NT2/D1 (cell line): ENCODE measurements around the gene CAPZB.

Experiments
- DNase-seq: peaks from one replicate; pipeline ENCODE4 v3.0.0-alpha.2; 2011; ENCODE audit warnings: low read depth, low spot score
- H3K27me3 ChIP-seq: 2 replicates; pipeline ENCODE4 v1.6.0; 2011; ENCODE audit warnings: mild to moderate bottlenecking; ENCODE audit not compliant: insufficient read length, insufficient read depth
- H3K36me3 ChIP-seq: 2 replicates; pipeline ENCODE4 v1.6.1; 2011; ENCODE audit warnings: mild to moderate bottlenecking, low read length, mixed read lengths; ENCODE audit not compliant: insufficient read depth, insufficient read length
- H3K4me1 ChIP-seq: 2 replicates; pipeline ENCODE4 v1.5.1; 2011; ENCODE audit not compliant: insufficient read depth, insufficient read length
- H3K4me3 ChIP-seq: 2 replicates; pipeline ENCODE4 v1.5.1; 2011; ENCODE audit warnings: low read depth; ENCODE audit not compliant: insufficient read length
- H3K9ac ChIP-seq: 2 replicates; pipeline ENCODE4 v1.6.0; 2011; ENCODE audit warnings: low read depth; ENCODE audit not compliant: insufficient read length
- H3K9me3 ChIP-seq: 2 replicates; pipeline ENCODE4 v1.5.1; 2011; ENCODE audit warnings: mild to moderate bottlenecking, low read length; ENCODE audit not compliant: insufficient read depth
- SUZ12 ChIP-seq: IDR thresholded peaks from 2 replicates; pipeline ENCODE4 v1.6.1; 2011; ENCODE audit not compliant: insufficient read length, insufficient read depth; ENCODE audit errors: extremely low read depth
- YY1 ChIP-seq: IDR thresholded peaks from 2 replicates; pipeline ENCODE4 v1.6.1; 2011; ENCODE audit not compliant: insufficient read length, insufficient read depth
- ZNF274 ChIP-seq: IDR thresholded peaks from 2 replicates; pipeline ENCODE4 v1.6.1; 2011; ENCODE audit warnings: mild to moderate bottlenecking, low read depth, low read length

The CAPZB gene

DNA sequence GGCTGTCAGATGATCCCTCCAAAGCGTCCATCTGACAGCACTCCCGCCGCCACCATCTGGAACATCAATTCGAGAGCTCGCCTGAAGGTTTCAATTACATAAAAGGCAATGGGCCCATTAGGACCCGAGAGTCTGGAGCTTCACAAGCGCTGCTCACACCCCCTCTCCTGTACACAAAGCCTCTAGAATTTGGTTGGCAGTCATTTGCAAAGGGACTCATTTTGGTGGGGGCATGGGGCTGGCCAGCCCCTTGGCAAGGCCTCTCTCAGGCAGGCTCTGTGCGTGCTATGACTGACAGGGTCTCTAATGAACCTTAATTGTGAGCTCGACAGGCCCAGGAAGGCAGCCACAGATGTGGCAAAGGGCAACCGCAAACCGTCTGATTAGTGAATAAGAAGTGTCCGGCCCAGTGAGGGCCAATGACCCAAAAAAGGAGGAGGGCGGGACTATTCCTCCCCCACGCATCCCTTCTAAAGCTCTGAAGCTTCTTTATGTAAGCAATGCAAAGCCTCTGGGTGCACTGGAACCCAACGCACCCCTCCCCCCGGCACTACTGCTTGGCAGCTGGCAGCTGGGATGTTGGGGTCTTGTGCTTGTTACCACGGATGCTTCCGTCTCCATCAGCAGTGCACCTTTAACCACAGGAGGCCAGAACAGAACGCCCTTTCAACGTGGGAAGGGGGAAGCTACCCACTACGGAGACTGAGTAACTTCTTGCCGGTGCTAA, 79.4 kb downstream of the CAPZB start:
- Histone ChIP-seq H3K27me3 (no peaks in the 10 kb centered on the region), H3K4me3 (no peak overlapping the region), H3K9ac (no peak overlapping the region), H3K4me1 (peaks cover 12% of the 10 kb centered on the region), H3K9me3 (no peaks in the 10 kb centered on the region), H3K36me3 (peaks cover 52% of the 10 kb centered on the region)
- no peak for DNase-seq
- TF ChIP-seq SUZ12 (no peak), ZNF274 (no peak), YY1 (no peak)

DNA sequence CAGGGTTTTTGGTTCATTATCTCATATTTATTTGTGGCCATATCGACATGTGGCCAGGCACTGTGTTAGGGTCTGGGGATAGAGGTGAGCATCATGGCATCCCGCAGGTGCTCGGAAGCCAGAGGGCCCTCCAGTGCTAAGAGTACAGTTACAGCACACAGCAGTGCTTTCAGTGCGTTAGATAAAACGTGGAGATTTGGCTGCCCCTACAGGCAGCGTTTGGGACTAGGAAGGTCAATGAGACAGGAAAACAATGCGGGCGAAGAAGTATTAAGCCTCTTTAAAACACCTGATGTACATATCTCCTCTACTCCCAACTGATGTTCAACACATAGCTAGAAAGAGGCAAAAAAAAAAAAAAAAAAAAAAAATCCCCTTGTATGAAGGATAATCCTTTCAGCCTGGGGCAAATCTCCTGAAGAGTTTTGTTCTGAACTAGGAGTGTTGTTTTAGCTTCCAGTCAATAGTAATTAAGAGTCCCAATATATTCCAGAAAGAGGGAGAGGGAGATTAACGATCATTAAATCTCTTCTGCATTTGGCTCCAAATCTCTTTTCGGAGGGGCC, 80.1 kb downstream of the CAPZB start:
- TF ChIP-seq YY1 (no peak), ZNF274 (no peak), SUZ12 (no peak)
- H3K4me1 ChIP-seq, result peaks cover 14% of the 10 kb centered on the region
- no peak for DNase-seq

DNA sequence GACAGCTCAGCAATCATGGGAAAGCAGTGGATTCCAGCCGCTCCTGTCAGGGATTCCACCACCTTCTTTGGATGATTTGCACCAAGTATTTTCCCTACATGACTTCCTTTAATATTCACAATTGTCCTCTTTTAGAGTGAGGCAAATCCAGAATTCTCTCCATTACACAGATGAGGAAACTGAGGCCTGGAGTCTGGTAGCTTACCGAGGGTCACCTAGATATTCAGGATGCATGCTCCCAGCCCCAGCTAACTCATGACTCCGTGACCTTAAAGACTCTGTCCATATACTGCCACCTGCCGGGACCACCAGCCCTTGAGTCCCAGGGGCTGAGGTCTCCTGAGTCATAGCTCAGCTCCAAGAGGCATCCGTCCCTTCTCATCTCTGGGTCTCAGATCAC, 80.6 kb downstream of the CAPZB start:
- no peak for TF ChIP-seq YY1
- no peak for TF ChIP-seq SUZ12
- no peak for TF ChIP-seq ZNF274
- Histone ChIP-seq H3K36me3 (peaks cover 50% of the 10 kb centered on the region), H3K27me3 (no peaks in the 10 kb centered on the region), H3K4me1 (peaks cover 14% of the 10 kb centered on the region), H3K9me3 (no peaks in the 10 kb centered on the region), H3K9ac (no peak overlapping the region), H3K4me3 (no peak overlapping the region)
- DNase-seq, result no peak

More for the DNA sequence above, 80.1 kb downstream of the CAPZB start:
- no peak overlapping the region for H3K4me3 ChIP-seq
- no peaks in the 10 kb centered on the region for H3K27me3 ChIP-seq
- H3K9ac ChIP-seq, result no peak overlapping the region
- H3K9me3 ChIP-seq, result no peaks in the 10 kb centered on the region
- peaks cover 49% of the 10 kb centered on the region for H3K36me3 ChIP-seq

DNA sequence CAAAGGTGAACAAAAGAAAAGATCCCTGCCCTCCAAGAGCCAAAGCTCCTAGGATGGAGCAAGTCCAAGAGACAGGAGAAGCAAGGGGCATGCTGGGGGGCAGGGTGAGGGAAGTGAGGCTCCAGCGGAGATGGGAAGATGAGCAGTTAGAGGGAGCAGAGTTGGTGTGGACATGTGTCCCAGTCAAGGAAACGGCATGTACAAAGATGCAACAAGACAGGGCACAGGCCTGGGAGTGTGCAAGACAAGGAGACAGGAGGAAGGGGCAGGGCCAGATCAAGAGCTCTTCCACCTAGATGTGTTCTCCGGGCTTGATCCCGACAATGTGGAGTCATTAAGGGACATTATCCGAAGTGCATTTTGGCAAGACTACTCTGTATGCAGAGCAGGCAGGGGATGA, 82.1 kb downstream of the CAPZB start:
- Histone ChIP-seq H3K36me3 (peaks cover 52% of the 10 kb centered on the region), H3K4me3 (no peak overlapping the region), H3K4me1 (peaks cover 14% of the 10 kb centered on the region)

DNA sequence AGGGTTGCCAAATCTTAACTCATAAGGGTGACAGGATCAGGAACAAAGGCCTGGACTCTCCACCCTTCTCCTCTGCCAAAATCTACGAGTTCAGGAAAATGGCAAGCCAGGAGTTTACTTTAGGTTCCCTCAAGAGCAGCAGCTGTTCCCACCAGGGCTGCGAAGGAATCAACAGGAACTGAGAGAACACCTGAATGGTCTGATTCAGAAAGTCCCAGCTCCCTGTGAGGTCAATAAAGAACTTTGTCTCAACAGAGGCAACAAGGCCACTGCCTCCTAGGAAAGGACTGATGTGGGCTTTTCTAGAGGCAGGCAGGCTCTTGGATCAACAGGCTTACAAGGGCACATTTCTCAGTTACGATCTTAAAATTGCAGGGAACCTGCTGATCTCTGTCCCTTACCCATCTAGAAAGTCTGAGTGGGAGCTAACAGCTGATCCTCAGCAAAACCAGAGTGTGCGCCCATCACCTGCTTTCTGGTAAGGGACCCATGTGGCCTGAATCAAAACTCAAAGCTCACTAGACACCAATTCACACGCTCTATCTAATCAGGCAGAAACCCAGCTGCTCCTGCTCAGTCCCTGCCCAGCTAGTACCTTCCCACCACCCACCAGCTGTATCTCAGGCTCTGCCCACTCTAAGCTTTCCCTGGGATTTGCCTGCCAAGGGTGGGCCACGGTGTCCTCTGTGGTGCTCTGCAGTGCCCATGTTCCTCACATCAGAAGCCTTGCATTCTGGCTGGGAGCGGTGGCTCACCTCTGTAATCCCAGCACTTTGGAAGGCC, 83.1 kb downstream of the CAPZB start:
- Histone ChIP-seq H3K4me1 (peaks cover 14% of the 10 kb centered on the region), H3K4me3 (no peak overlapping the region)
- DNase-seq, result no peak

More for the DNA sequence above, 82.1 kb downstream of the CAPZB start:
- no peak for DNase-seq
- TF ChIP-seq SUZ12, result no peak
- no peak for TF ChIP-seq ZNF274
- TF ChIP-seq YY1, result no peak
- H3K9me3 ChIP-seq, result no peaks in the 10 kb centered on the region
- H3K9ac ChIP-seq, result no peak overlapping the region
- H3K27me3 ChIP-seq, result no peaks in the 10 kb centered on the region

DNA sequence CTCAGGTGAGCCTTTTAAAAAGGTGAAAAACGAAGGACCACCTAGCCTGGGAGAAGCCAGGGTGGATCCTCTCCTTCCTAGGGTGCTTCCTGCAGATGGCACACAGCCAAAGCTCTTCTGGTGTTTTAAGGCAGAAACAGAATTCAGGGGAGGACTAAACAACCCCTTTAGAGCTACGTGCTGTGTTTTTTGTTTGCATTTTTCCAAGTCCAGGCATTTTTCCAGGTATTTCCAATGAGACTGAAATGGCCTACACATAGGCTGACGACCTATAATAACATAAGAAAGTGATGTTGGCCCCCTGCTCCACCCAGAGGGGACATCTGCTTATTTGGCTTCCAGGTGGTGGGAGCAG, 83.8 kb downstream of the CAPZB start:
- H3K27me3 ChIP-seq, result no peaks in the 10 kb centered on the region
- peaks cover 44% of the 10 kb centered on the region for H3K36me3 ChIP-seq
- TF ChIP-seq SUZ12 (no peak), YY1 (no peak), ZNF274 (no peak)
- no peak overlapping the region for H3K9ac ChIP-seq
- no peaks in the 10 kb centered on the region for H3K9me3 ChIP-seq
- no peak overlapping the region for H3K4me3 ChIP-seq
- H3K4me1 ChIP-seq, result peaks cover 14% of the 10 kb centered on the region
- DNase-seq, result no peak

More for the DNA sequence above, 83.1 kb downstream of the CAPZB start:
- Histone ChIP-seq H3K9me3 (no peaks in the 10 kb centered on the region), H3K36me3 (peaks cover 49% of the 10 kb centered on the region), H3K27me3 (no peaks in the 10 kb centered on the region), H3K9ac (no peak overlapping the region)
- TF ChIP-seq SUZ12 (no peak), YY1 (no peak), ZNF274 (no peak)
